HG02870 (cell line): ENCODE measurements around the gene RFTN1.

ENCODE experiments used
- ATAC-seq: cut with Tn5 transposase; IDR thresholded peaks from one replicate; pipeline ENCODE4 v1.9.1; 2021; ENCODE audit warnings: mild to moderate bottlenecking, moderate library complexity; ENCODE audit not compliant: unreplicated experiment

The RFTN1 gene

GRCh38 chr3:16386561-16386960, 126.9 kb downstream of the RFTN1 start:
- no peak for ATAC-seq

GRCh38 chr3:16385151-16385550, 128.3 kb downstream of the RFTN1 start:
- ATAC-seq = no peak

- no peak for ATAC-seq
Observed at GRCh38 chr3:16383864-16384263, 129.6 kb downstream of the RFTN1 start.

GRCh38 chr3:16382845-16383244, 130.7 kb downstream of the RFTN1 start:
- ATAC-seq = peak; percentile 44

- ATAC-seq = no peak
Observed at GRCh38 chr3:16381426-16381825, 132.1 kb downstream of the RFTN1 start.

GRCh38 chr3:16380421-16380820, 133.1 kb downstream of the RFTN1 start:
- no peak for ATAC-seq

- peak; percentile 31 for ATAC-seq
Observed at GRCh38 chr3:16379838-16380237, 133.7 kb downstream of the RFTN1 start.

- peak; percentile 51 for ATAC-seq
Observed at GRCh38 chr3:16378920-16379319, 134.6 kb downstream of the RFTN1 start.

- peak; percentile 5 for ATAC-seq
Observed at GRCh38 chr3:16378415-16378814, 135.1 kb downstream of the RFTN1 start.

- ATAC-seq = no peak
Observed at GRCh38 chr3:16377847-16378302, 135.6 kb downstream of the RFTN1 start.

GRCh38 chr3:16377196-16377595, 136.3 kb downstream of the RFTN1 start:
- ATAC-seq = no peak

GRCh38 chr3:16375891-16376290, 137.6 kb downstream of the RFTN1 start:
- ATAC-seq = no peak

- no peak for ATAC-seq
Observed at GRCh38 chr3:16374935-16375245, 138.6 kb downstream of the RFTN1 start.

- peak; percentile 23 for ATAC-seq
Observed at GRCh38 chr3:16374047-16374934, 139.2 kb downstream of the RFTN1 start.

GRCh38 chr3:16373341-16373946, 140.1 kb downstream of the RFTN1 start:
- ATAC-seq = no peak

GRCh38 chr3:16372362-16373292, 140.9 kb downstream of the RFTN1 start:
- peak; percentile 34 for ATAC-seq

GRCh38 chr3:16370872-16371740, 142.4 kb downstream of the RFTN1 start:
- ATAC-seq = peak; percentile 36

- ATAC-seq = no peak
Observed at GRCh38 chr3:16370503-16370871, 143.0 kb downstream of the RFTN1 start.

- ATAC-seq = no peak
Observed at GRCh38 chr3:16369885-16370284, 143.6 kb downstream of the RFTN1 start.

GRCh38 chr3:16369276-16369675, 144.2 kb downstream of the RFTN1 start:
- ATAC-seq = no peak
